Choroid plexus epithelial cell (primary cell): ENCODE data around the gene THOP1.

Experiments used
- DNase-seq: peaks from one replicate; pipeline ENCODE4 v3.0.0-alpha.2; 2010; ENCODE audit warnings: low read depth
- H3K4me3 ChIP-seq: 2 replicates; pipeline ENCODE4 v1.5.1; 2011; ENCODE audit warnings: low read depth, mild to moderate bottlenecking, control low read depth, low read length, moderate library complexity
- TF ChIP-seq, protein P1 (sequence below): conservative IDR thresholded peaks from 2 replicates; pipeline ENCODE4 v1.5.1; 2011; ENCODE audit warnings: low read depth, mild to moderate bottlenecking, control low read depth, inconsistent platforms, low read length, moderate library complexity

Gene THOP1

DNA sequence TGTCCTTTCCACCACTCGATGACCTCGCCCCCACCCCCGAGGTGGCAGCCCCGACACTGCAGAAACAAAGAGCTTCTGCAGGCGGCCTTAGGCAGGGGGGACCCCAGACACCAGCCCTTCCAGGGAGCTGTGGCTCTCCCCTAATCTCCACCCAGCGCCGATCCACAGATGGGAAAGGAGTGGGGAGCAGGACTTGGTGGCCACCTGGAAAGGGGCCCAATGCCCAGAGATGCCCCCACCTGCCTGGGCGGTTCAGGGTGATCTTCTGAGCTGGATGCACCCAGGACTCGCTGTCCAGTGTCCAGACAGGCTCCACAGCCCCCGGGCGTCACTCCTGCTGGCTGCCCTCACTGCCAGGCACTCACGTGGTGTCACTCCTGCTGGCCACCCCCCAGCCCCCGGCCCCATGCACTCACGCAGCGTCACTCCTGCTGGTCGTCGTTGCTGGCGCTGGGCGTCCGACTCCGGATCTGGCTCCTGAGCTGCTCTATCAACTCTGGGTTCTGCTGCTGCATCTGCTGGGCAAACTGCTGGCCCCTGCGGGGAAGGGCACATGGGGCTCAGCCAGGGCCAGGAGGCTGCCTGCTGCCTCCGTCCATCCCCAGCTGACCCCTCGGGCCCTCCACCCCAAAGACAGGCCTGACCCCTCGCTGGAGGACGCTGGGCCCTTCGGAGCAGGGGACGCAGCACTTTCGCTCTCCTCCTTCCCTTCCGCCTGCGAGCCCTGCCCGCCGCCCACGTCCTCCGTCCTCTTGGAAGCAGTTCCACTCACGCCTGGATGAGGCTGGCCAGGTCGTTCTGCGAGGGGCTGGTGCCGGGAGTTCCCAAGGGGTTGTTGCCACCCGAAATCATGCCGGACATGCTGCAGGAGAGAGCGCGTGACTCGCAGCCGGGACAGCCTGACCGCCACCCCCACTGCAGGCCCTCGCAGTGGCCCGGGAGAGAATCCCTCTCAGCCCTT, 28.1 kb upstream of the THOP1 start:
- no peak overlapping the region for H3K4me3 ChIP-seq
- no peak for DNase-seq
- TF ChIP-seq, protein P1, sequence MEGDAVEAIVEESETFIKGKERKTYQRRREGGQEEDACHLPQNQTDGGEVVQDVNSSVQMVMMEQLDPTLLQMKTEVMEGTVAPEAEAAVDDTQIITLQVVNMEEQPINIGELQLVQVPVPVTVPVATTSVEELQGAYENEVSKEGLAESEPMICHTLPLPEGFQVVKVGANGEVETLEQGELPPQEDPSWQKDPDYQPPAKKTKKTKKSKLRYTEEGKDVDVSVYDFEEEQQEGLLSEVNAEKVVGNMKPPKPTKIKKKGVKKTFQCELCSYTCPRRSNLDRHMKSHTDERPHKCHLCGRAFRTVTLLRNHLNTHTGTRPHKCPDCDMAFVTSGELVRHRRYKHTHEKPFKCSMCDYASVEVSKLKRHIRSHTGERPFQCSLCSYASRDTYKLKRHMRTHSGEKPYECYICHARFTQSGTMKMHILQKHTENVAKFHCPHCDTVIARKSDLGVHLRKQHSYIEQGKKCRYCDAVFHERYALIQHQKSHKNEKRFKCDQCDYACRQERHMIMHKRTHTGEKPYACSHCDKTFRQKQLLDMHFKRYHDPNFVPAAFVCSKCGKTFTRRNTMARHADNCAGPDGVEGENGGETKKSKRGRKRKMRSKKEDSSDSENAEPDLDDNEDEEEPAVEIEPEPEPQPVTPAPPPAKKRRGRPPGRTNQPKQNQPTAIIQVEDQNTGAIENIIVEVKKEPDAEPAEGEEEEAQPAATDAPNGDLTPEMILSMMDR: no peak

GRCh38 chr19:2758601-2759313, 26.5 kb upstream of the THOP1 start:
- no peak overlapping the region for H3K4me3 ChIP-seq
- DNase-seq: no peak
- TF ChIP-seq, protein P1: no peak

DNA sequence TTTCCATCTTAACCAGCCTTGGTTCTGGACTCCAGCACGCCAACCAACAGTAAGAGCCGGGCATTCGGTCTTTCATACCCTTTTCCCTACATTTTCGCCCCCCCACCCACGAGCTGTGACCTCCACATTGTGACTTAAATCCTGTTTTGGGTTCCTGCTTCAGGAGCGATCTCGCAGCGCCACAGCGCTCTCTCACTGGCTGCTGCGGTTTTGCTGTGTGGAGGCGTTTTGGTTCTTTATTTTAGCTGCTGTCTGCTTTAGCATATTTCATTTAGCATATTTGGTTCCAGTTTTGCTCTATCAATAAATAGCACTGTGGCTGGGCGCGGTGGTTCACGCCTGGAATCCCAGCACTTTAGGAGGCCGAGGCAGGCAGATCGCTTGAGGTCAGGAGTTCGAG, 25.9 kb upstream of the THOP1 start:
- no peak for DNase-seq
- H3K4me3 ChIP-seq: no peak overlapping the region
- TF ChIP-seq, protein P1: no peak

GRCh38 chr19:2759965-2760364, 25.3 kb upstream of the THOP1 start:
- no peak overlapping the region for H3K4me3 ChIP-seq
- TF ChIP-seq, protein P1: no peak
- no peak for DNase-seq

- TF ChIP-seq, protein P1: no peak
Observed at GRCh38 chr19:2761309-2761677, 24.0 kb upstream of the THOP1 start.

GRCh38 chr19:2761876-2762782, 23.2 kb upstream of the THOP1 start:
- DNase-seq: no peak
- H3K4me3 ChIP-seq: no peak overlapping the region
- TF ChIP-seq, protein P1: no peak

More at GRCh38 chr19:2761309-2761677, 24.0 kb upstream of the THOP1 start:
- DNase-seq: no peak
- H3K4me3 ChIP-seq: no peak overlapping the region
